PC-9 (cell line): ENCODE measurements around the gene TUFT1.

ENCODE experiments used
- CTCF ChIP-seq: fragments of 200-600 bp; sonication (generic); conservative IDR thresholded peaks from 2 replicates; pipeline ENCODE4 v1.6.1; 2017; ENCODE audit warnings: mixed run types, antibody characterized with exemption, mild to moderate bottlenecking, moderate library complexity
- EZH2 ChIP-seq: fragments of 200-600 bp; sonication (generic); IDR thresholded peaks from 2 replicates; pipeline ENCODE4 v1.8.0; 2017; ENCODE audit warnings: antibody characterized with exemption, low read depth

- TF ChIP-seq CTCF (no peak), EZH2 (no peak)
These were observed 50.9 kb downstream of the TUFT1 start for GRCh38 chr1:151590961-151591360.
